NCI-H1105 treated with DMSO at 0.1 percent for 48 hours (cell line): Measurements from ENCODE around the gene RBP3.

ENCODE experiments used
- DNase-seq: peaks from one replicate; lab custom pipeline; 2025; lab: John Stamatoyannopoulos, UW

Gene RBP3

GRCh38 chr10:47318706-47319105, 29.5 kb upstream of the RBP3 start:
- no peak for DNase-seq

GRCh38 chr10:47319784-47320183, 28.4 kb upstream of the RBP3 start:
- no peak for DNase-seq

DNA sequence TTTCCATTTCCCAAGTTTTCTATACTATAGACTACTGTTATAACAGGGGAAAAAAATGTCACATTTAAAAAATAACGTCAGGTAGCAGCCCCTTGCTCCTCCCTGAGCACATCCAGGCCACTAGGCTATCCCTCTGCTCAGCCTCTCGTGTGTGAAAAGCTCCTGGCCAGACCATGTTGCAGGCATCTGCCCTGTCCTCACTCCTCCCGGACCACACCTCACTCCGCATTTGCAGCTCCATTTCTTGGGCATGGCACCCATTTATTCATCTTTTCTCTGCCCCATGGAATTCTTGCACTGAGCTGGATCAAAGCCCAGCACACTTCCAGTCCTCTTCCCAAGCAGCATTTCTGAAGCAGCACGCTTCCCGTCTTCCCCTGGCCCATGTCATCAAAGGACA, 27.4 kb upstream of the RBP3 start:
- DNase-seq, result no peak

- DNase-seq, result no peak
These were observed 26.5 kb upstream of the RBP3 start for GRCh38 chr10:47321521-47322195.

DNA sequence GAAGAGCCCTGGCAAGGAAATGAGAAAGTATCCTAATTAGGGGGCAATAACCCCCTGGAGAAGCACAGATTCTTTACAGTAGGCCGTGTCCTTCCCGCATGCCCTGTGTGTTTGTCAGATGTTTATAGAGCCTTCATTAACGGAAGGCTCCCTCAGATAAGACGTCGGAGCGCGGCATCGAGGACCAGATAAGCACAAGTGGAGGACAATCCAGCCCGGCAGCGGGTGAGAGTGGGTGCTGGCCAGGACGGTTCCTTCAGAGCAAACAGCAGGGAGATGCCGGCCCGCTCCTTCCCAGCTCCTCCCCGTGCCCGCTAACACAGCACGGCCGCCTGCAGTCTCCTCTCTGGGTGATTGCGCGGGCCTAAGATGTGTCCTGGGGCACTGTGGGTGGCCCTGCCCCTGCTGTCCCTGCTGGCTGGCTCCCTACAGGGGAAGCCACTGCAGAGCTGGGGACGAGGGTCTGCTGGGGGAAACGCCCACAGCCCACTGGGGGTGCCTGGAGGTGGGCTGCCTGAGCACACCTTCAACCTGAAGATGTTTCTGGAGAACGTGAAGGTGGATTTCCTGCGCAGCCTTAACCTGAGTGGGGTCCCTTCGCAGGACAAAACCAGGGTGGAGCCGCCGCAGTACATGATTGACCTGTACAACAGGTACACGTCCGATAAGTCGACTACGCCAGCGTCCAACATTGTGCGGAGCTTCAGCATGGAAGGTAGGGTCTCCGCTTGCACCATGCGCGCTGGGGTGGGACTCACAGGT, 25.7 kb upstream of the RBP3 start, which contains the start of gene GDF2:
TSS of gene GDF2 (plus strand) at position 155 of the 762 bp plus-strand sequence. CDS start at position 370, 215 bp downstream.
- no peak for DNase-seq

GRCh38 chr10:47323087-47323486, 25.1 kb upstream of the RBP3 start:
- DNase-seq, result no peak

- peak; percentile 72 for DNase-seq
These were observed 24.4 kb upstream of the RBP3 start for GRCh38 chr10:47323636-47324296.

- no peak for DNase-seq
These were observed 22.6 kb upstream of the RBP3 start for GRCh38 chr10:47325303-47326291.

GRCh38 chr10:47326306-47326926, 21.7 kb upstream of the RBP3 start:
- DNase-seq, result no peak

DNA sequence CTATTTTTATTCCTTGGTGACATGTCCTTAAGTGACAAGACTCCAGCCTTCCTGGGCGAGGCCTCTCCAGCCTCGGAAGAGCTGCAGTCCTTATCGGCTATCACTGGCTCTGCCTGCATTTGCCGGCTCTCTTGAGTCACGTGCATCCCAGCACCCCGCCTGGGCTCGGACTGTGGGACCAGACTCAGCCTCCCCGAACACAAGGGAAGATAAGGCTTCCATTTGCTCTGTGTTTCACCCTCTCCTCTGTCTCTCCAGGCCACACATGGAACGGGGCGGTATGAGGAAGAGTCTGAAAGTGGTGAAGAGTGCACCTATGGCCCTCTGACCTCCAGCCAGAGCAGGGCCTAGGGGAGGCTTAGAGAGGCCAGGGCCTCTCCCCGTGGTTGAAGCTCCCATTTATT, 21.2 kb upstream of the RBP3 start:
- DNase-seq, result no peak

DNA sequence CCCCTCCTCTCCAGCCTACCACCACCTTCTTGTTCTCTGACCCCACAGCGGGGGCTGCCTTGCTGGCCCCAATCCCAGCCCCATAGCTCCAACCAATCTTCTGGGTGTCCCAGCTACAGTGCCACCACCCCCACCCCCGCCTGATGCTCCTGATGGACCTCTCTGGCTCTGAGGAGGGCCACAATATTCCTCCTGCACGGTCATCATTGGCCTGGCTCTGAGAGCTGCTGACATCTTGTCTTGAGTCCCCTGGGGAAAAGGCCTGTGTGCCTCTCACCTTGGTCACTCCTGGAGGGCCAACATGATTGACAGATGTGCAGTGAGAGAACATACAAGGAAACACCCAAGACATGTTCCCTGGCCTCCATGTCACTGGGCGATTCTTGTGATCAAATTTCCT, 18.3 kb upstream of the RBP3 start:
- no peak for DNase-seq

GRCh38 chr10:47330366-47330765, 17.8 kb upstream of the RBP3 start:
- DNase-seq, result no peak

DNA sequence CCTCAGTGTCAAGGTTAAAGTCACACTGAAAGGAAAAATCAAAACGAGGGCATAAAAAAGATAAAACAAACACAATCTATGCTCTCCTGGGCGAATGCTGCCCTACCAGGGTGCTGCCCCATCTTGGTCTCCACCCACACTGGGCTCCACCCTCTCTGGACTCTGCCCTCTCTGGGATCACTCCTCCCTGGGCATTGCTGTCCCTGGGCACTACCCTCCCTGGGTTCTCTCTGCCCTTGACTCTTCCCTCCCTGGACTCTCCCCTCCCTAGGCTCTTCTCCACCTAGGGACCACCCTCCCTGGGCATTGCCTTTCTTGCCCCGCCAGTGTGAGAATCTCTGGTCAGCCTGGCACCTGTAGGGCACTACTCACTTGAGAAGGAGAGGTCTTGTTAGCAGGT, 17.4 kb upstream of the RBP3 start:
- no peak for DNase-seq

DNA sequence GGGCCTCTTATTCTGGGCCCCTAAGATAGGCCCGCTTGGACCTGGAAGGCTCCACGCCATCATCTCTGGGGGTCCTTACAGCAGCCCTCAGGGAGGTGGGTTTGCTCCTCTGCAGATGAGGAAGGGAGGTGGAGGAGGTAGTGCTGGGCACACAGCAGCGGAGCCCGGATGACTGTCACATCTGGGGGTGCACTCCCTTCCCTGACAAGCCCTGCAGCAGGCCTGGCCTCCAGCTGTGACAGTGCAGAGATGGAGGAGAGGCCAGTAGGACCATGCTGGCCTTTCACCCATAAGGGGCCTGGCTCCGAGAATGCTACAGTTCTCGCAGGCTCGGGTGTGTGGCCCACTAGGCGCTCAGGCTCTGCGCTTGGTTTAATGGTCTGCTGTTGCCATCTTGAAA, 16.7 kb upstream of the RBP3 start:
- DNase-seq, result no peak

GRCh38 chr10:47331954-47332353, 16.2 kb upstream of the RBP3 start:
- no peak for DNase-seq

DNA sequence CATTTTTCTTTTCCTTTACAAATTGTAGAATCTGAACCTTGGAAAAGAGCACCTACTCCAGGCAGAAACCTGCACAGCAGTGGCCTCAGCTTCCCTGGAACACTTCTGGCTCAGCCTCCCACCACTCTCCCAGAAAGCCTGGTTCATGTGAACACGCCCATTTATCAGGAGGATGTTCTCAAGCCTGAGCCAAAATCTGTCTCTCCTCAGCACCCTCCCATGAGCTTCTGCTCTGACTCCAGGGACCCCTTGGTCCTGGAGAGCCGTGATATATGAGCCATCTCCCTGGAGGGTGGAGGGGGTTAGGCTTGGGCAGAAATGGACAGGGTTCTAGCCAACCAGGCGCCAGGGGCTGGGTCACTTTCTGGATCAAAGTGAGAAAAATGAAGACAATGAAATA, 15.8 kb upstream of the RBP3 start:
- DNase-seq, result no peak

GRCh38 chr10:47332946-47333345, 15.2 kb upstream of the RBP3 start:
- DNase-seq, result no peak

- DNase-seq, result no peak
These were observed 14.6 kb upstream of the RBP3 start for GRCh38 chr10:47333532-47333931.

- DNase-seq, result no peak
These were observed 13.5 kb upstream of the RBP3 start for GRCh38 chr10:47334466-47335295.

DNA sequence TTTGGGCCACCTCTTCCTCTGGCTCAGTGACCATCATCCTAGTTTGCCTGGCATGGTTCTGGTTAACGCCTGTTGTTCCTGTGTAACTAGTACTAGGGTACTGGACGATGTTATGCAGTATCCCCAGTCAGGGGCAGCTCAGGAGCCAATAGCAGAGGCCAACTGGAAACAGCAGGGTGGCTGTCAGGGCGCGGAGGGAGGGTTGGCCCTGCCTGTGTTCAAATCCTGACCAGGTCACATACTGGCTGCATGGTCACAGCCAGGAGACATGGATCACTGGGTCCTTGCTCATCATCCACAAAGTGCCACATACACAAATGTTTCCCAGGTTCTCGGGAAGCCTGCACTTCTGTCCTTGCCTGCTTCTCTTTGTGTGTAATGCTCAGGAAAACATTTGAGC, 12.3 kb upstream of the RBP3 start:
- no peak for DNase-seq
